Measurements from ENCODE around the gene PCLO. TPM values are rescaled to one million over a fixed set of nuclear protein-coding genes. Genes with fewer than 3 reads are reported as not detected.
"Not testable (repeated sequence)": the region's sequence is repeated elsewhere in the genome, so short reads cannot be mapped to it uniquely, and the experiment has no call there.

The PCLO gene
- total RNA-seq, 1 experiment from 2014 or later: not detected

DNA sequence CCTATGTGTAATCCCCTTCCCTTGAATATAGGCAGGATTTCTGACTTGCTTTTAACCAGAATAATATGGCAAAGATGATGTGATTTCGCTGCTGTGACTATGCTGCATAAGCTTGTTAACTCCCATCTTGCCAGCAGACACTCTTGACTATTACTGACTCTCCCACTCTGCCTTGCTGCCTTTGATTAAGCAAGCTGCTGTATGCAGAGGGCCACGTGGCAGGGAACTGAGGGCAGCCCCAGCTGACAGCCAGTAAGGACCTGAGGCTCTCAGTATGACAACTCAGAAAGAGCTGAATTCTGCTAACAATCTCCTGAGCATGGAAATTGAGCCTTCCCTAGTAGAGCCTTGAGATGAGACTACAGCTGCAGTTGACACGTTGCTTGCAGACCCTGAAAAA is 439.7 kb downstream of the PCLO start:
- H4K20me1 ChIP-seq (ENCODE audit: insufficient read depth, low read depth, low read length): no peaks in the 10 kb centered on the region
- H3K4me1 ChIP-seq (ENCODE audit: low read length): no peaks in the 10 kb centered on the region
- no peaks in the 10 kb centered on the region for H3K36me3 ChIP-seq (ENCODE audit: insufficient read depth, low read length)
- no peak overlapping the region for H2AFZ ChIP-seq (ENCODE audit: low read length)
- no peak for DNase-seq
- no peaks in the 10 kb centered on the region for H3K79me2 ChIP-seq (ENCODE audit: low read length)
- H3K4me2 ChIP-seq (ENCODE audit: low read depth, low read length, poor library complexity, severe bottlenecking): no peak overlapping the region
- no peaks in the 10 kb centered on the region for H3K27me3 ChIP-seq (ENCODE audit: low read length)
- no peak overlapping the region for H3K4me3 ChIP-seq (ENCODE audit: low read length)
- no peak overlapping the region for H3K9ac ChIP-seq (ENCODE audit: low read length)
- H3K9me3 ChIP-seq (ENCODE audit: low read length): peaks cover 4% of the 10 kb centered on the region; the same call in 1 of the 2 replicates
- no peak overlapping the region for H3K27ac ChIP-seq (ENCODE audit: low read length)
- H3K9me2 ChIP-seq (replicated peaks; ENCODE audit: insufficient read depth, low read length): no peaks in the 10 kb centered on the region

- Histone ChIP-seq H3K4me1 (ENCODE audit: low read length) (no peaks in the 10 kb centered on the region), H3K27me3 (ENCODE audit: low read length) (no peaks in the 10 kb centered on the region), H3K79me2 (ENCODE audit: low read length) (no peaks in the 10 kb centered on the region), H3K27ac (ENCODE audit: low read length) (no peak overlapping the region), H3K9me3 (ENCODE audit: low read length) (peaks cover 12% of the 10 kb centered on the region), H2AFZ (ENCODE audit: low read length) (no peak overlapping the region), H4K20me1 (ENCODE audit: insufficient read depth, low read depth, low read length) (no peaks in the 10 kb centered on the region), H3K9ac (ENCODE audit: low read length) (no peak overlapping the region), H3K36me3 (ENCODE audit: insufficient read depth, low read length) (no peaks in the 10 kb centered on the region), H3K9me2 (replicated peaks; ENCODE audit: insufficient read depth, low read length) (no peaks in the 10 kb centered on the region), H3K4me2 (ENCODE audit: low read depth, low read length, poor library complexity, severe bottlenecking) (no peak overlapping the region), H3K4me3 (ENCODE audit: low read length) (no peak overlapping the region)
- no peak for DNase-seq
Measured at GRCh38 chr7:82715344-82715743, 447.3 kb downstream of the PCLO start.

GRCh38 chr7:82714883-82715282 is 447.8 kb downstream of the PCLO start:
- H3K4me1 ChIP-seq (ENCODE audit: low read length): no peaks in the 10 kb centered on the region
- no peak for DNase-seq
- H3K4me3 ChIP-seq (ENCODE audit: low read length): no peak overlapping the region
- no peak overlapping the region for H3K9ac ChIP-seq (ENCODE audit: low read length)
- H2AFZ ChIP-seq (ENCODE audit: low read length): no peak overlapping the region
- no peaks in the 10 kb centered on the region for H3K36me3 ChIP-seq (ENCODE audit: insufficient read depth, low read length)
- H3K9me3 ChIP-seq (ENCODE audit: low read length): peaks cover 12% of the 10 kb centered on the region
- H3K27me3 ChIP-seq (ENCODE audit: low read length): no peaks in the 10 kb centered on the region
- H3K27ac ChIP-seq (ENCODE audit: low read length): no peak overlapping the region
- no peaks in the 10 kb centered on the region for H4K20me1 ChIP-seq (ENCODE audit: insufficient read depth, low read depth, low read length)
- no peaks in the 10 kb centered on the region for H3K9me2 ChIP-seq (replicated peaks; ENCODE audit: insufficient read depth, low read length)
- no peak overlapping the region for H3K4me2 ChIP-seq (ENCODE audit: low read depth, low read length, poor library complexity, severe bottlenecking)
- no peaks in the 10 kb centered on the region for H3K79me2 ChIP-seq (ENCODE audit: low read length)

DNA sequence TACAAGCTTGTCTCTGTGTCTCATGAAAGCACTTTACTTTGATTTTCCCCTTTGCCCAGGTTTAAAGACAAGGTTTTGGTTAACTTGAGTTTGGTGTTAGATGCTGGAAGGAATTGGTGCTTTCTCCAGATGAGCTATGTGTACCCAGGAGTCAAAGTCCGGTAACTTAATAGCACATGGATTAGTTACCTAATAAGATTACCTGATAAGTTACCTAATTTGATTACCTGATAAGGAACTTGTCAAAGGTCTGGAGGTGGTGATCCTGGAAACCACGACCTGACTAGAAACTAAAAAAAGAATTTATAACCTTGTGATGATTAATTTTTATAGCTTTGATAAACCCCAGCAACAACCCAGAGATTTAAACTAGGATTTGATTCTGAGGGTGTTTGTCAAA is 449.2 kb downstream of the PCLO start:
- Histone ChIP-seq H3K27me3 (ENCODE audit: low read length) (no peaks in the 10 kb centered on the region), H3K4me2 (ENCODE audit: low read depth, low read length, poor library complexity, severe bottlenecking) (no peak overlapping the region), H3K4me3 (ENCODE audit: low read length) (no peak overlapping the region), H3K9me3 (ENCODE audit: low read length) (peaks cover 7% of the 10 kb centered on the region), H3K36me3 (ENCODE audit: insufficient read depth, low read length) (no peaks in the 10 kb centered on the region), H3K79me2 (ENCODE audit: low read length) (no peaks in the 10 kb centered on the region), H3K9ac (ENCODE audit: low read length) (no peak overlapping the region), H3K9me2 (replicated peaks; ENCODE audit: insufficient read depth, low read length) (no peaks in the 10 kb centered on the region), H3K27ac (ENCODE audit: low read length) (no peak overlapping the region), H3K4me1 (ENCODE audit: low read length) (no peaks in the 10 kb centered on the region), H4K20me1 (ENCODE audit: insufficient read depth, low read depth, low read length) (no peaks in the 10 kb centered on the region), H2AFZ (ENCODE audit: low read length) (no peak overlapping the region)
- no peak for DNase-seq

GRCh38 chr7:82706344-82706743 is 456.3 kb downstream of the PCLO start:
- DNase-seq; H3K9me2 ChIP-seq (replicated peaks; ENCODE audit: insufficient read depth, low read length); H3K4me1 ChIP-seq (ENCODE audit: low read length); H3K79me2 ChIP-seq (ENCODE audit: low read length); H3K27ac ChIP-seq (ENCODE audit: low read length); H3K4me3 ChIP-seq (ENCODE audit: low read length); H3K27me3 ChIP-seq (ENCODE audit: low read length); H4K20me1 ChIP-seq (ENCODE audit: insufficient read depth, low read depth, low read length); H2AFZ ChIP-seq (ENCODE audit: low read length); H3K4me2 ChIP-seq (ENCODE audit: low read depth, low read length, poor library complexity, severe bottlenecking); H3K9ac ChIP-seq (ENCODE audit: low read length); H3K36me3 ChIP-seq (ENCODE audit: insufficient read depth, low read length): not testable (repeated sequence)
- peaks cover 14% of the 10 kb centered on the region for H3K9me3 ChIP-seq (ENCODE audit: low read length)

DNA sequence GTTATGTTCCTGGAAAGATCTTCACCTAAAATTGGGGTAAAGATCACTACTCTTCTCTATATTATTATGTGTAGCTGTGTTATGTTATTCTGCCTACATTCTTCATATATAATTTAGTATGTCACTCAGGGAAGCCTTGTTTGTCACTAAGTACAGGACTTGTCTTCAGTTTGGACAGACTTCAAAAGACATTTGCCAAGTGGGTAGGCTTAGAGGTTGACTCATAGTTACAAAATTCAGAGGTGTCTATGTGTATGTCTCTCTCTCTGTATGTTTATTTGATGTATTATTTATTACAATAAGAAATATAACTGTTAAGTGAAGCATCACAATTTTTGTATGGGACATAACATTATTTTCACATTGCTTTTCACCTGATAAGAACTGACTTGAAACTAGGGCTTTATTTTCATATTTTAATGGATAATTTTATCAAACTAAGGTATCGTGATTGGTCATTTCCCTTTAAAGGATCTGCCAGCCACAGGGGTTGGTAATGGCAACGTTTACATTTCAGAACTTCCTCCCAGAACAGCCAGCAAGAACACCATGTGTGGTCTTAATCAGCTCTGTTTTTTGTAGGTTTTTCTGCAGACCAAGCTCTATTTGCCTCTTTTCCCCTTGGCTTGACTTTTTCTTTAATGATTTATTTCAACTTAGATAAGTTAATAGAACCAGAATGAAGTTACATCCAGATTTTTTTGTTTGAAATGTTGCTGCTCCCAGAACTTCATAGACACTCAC is 457.0 kb downstream of the PCLO start:
- Histone ChIP-seq H3K4me3 (ENCODE audit: low read length) (no peak overlapping the region), H2AFZ (ENCODE audit: low read length) (no peak overlapping the region)

DNA sequence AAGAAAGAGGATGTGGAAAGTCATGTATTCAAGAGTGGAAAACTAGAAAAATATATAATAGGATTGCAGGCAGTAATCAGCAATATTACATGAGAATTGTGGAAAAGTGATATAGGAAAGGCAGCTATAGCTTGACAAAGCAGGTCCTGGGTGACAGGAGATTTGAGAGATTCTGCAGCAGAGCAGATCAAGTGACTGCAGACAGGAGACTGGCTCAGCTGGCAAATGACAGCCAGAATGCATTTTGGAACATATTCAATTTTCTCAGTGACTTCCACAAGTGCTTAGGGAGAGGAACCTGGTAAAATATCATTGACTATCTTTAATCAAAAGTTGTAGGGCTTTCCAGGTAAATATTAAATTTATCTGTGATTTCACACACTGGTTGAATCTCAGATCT is 458.6 kb downstream of the PCLO start:
- no peak overlapping the region for H3K4me2 ChIP-seq (ENCODE audit: low read depth, low read length, poor library complexity, severe bottlenecking)
- DNase-seq: no peak
- H3K36me3 ChIP-seq (ENCODE audit: insufficient read depth, low read length): no peaks in the 10 kb centered on the region
- no peaks in the 10 kb centered on the region for H3K27me3 ChIP-seq (ENCODE audit: low read length)
- H2AFZ ChIP-seq (ENCODE audit: low read length): no peak overlapping the region
- no peaks in the 10 kb centered on the region for H3K9me2 ChIP-seq (replicated peaks; ENCODE audit: insufficient read depth, low read length)
- no peaks in the 10 kb centered on the region for H3K79me2 ChIP-seq (ENCODE audit: low read length)
- no peaks in the 10 kb centered on the region for H3K4me1 ChIP-seq (ENCODE audit: low read length)
- no peak overlapping the region for H3K9ac ChIP-seq (ENCODE audit: low read length)
- no peaks in the 10 kb centered on the region for H4K20me1 ChIP-seq (ENCODE audit: insufficient read depth, low read depth, low read length)
- no peak overlapping the region for H3K4me3 ChIP-seq (ENCODE audit: low read length)
- H3K27ac ChIP-seq (ENCODE audit: low read length): no peak overlapping the region
- H3K9me3 ChIP-seq (ENCODE audit: low read length): peaks cover 14% of the 10 kb centered on the region

More for the DNA sequence above, 457.0 kb downstream of the PCLO start:
- Histone ChIP-seq H3K36me3 (ENCODE audit: insufficient read depth, low read length) (no peaks in the 10 kb centered on the region), H3K27ac (ENCODE audit: low read length) (no peak overlapping the region), H3K9me2 (replicated peaks; ENCODE audit: insufficient read depth, low read length) (no peaks in the 10 kb centered on the region), H3K9me3 (ENCODE audit: low read length) (peaks cover 14% of the 10 kb centered on the region), H3K4me1 (ENCODE audit: low read length) (no peaks in the 10 kb centered on the region), H3K79me2 (ENCODE audit: low read length) (no peaks in the 10 kb centered on the region), H3K4me2 (ENCODE audit: low read depth, low read length, poor library complexity, severe bottlenecking) (no peak overlapping the region), H3K9ac (ENCODE audit: low read length) (no peak overlapping the region), H3K27me3 (ENCODE audit: low read length) (no peaks in the 10 kb centered on the region), H4K20me1 (ENCODE audit: insufficient read depth, low read depth, low read length) (no peaks in the 10 kb centered on the region)
- no peak for DNase-seq
